GM21825 (cell line): ENCODE data around the gene GATAD2B.
"Not testable (repeated sequence)": the region's sequence is repeated elsewhere in the genome, so short reads cannot be mapped to it uniquely, and the experiment has no call there.

Source experiments
- ATAC-seq: cut with Tn5 transposase; IDR thresholded peaks from one replicate; pipeline ENCODE4 v1.9.1; 2021; ENCODE audit warnings: mild to moderate bottlenecking, moderate library complexity; ENCODE audit not compliant: unreplicated experiment

GATAD2B gene

GRCh38 chr1:153768316-153769181 lies 154.2 kb downstream of the GATAD2B start:
- no peak for ATAC-seq

- no peak for ATAC-seq
Measured at GRCh38 chr1:153767519-153767918, 155.3 kb downstream of the GATAD2B start.

- not testable (repeated sequence) for ATAC-seq
Measured at GRCh38 chr1:153766663-153767062, 156.1 kb downstream of the GATAD2B start.

- no peak for ATAC-seq
Measured at GRCh38 chr1:153764310-153764709, 158.5 kb downstream of the GATAD2B start.

GRCh38 chr1:153763365-153764225 lies 159.2 kb downstream of the GATAD2B start:
- no peak for ATAC-seq

- ATAC-seq: no peak
Measured at GRCh38 chr1:153760440-153760839, 162.3 kb downstream of the GATAD2B start.
